ENCODE measurements around the gene ST3GAL4.

The ST3GAL4 gene

GRCh38 chr11:126415128-126415527, 59.6 kb downstream of the ST3GAL4 start:
- TF ChIP-seq, protein P1, sequence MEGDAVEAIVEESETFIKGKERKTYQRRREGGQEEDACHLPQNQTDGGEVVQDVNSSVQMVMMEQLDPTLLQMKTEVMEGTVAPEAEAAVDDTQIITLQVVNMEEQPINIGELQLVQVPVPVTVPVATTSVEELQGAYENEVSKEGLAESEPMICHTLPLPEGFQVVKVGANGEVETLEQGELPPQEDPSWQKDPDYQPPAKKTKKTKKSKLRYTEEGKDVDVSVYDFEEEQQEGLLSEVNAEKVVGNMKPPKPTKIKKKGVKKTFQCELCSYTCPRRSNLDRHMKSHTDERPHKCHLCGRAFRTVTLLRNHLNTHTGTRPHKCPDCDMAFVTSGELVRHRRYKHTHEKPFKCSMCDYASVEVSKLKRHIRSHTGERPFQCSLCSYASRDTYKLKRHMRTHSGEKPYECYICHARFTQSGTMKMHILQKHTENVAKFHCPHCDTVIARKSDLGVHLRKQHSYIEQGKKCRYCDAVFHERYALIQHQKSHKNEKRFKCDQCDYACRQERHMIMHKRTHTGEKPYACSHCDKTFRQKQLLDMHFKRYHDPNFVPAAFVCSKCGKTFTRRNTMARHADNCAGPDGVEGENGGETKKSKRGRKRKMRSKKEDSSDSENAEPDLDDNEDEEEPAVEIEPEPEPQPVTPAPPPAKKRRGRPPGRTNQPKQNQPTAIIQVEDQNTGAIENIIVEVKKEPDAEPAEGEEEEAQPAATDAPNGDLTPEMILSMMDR (IDR thresholded peaks at IDR 0.05; ENCODE audit: borderline replicate concordance, insufficient read depth, low read depth, low read length) = no peak
- H3K4me3 ChIP-seq (ENCODE audit: low read depth, low read length) = no peak overlapping the region

- TF ChIP-seq, protein P1 (IDR thresholded peaks at IDR 0.05; ENCODE audit: borderline replicate concordance, insufficient read depth, low read depth, low read length) = no peak
- no peak overlapping the region for H3K4me3 ChIP-seq (ENCODE audit: low read depth, low read length)
Observed at GRCh38 chr11:126415669-126416420, 60.4 kb downstream of the ST3GAL4 start.

GRCh38 chr11:126416542-126417090, 61.1 kb downstream of the ST3GAL4 start:
- peak overlapping the region; percentile 39 for H3K4me3 ChIP-seq (ENCODE audit: low read depth, low read length)
- TF ChIP-seq, protein P1 (IDR thresholded peaks at IDR 0.05; ENCODE audit: borderline replicate concordance, insufficient read depth, low read depth, low read length) = no peak

DNA sequence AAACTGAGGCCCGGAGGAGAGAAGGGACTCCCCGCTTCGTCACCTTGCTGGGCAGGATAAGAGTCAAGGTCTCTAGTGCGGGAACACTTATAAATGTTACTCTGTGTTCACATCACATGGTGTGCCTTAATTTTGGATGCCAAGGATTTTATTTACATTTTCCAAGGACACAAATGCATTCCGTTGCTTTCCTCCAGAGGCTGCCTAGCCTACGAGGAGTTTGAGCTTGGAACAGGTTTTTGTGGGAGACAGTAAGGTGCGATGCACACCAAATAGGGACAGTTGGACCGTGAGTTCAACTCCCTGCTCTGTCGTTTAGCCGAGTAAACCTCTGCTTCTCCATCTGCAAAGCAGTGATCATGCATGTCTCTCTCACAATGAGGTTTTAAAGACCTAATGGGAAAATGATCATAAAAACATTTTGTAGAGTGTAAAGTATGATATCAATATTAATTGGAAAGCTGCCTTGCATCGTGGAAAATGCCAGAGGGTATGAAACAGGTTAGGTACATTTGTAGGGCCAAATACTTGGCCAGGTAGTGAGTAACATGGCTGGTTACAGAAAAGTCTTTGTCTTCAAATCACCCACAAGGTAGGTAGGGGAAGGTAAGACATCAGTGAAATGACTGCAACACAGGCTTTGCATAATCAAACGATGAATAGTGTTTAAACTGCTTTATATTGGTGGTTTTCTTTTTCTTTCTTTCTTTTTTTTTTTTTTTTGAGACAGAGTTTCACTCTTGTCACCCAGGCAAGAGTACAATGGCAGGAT, 61.8 kb downstream of the ST3GAL4 start:
- no peak overlapping the region for H3K4me3 ChIP-seq (ENCODE audit: low read depth, low read length)
- TF ChIP-seq, protein P1 (IDR thresholded peaks at IDR 0.05; ENCODE audit: borderline replicate concordance, insufficient read depth, low read depth, low read length) = no peak

DNA sequence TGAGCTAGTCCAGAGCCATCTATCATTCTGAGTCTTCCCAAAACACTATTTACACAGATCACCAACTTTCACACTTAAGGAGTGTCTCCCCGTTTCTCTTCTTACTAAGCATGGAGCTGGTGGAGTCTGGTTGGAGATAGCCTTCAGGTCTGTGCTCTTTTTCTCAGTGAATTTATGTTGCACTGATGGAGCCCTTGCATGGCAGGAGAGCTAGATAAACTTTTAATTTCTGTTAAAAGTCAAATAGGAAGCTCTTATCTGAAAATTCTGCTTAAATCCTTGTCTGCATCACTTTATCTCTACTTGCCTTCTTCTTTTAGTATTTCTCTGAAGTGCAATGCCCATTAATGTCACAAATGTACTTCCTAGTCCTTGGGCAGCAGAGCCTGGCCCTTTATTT, 63.4 kb downstream of the ST3GAL4 start:
- TF ChIP-seq, protein P1 (IDR thresholded peaks at IDR 0.05; ENCODE audit: borderline replicate concordance, insufficient read depth, low read depth, low read length) = no peak
- H3K4me3 ChIP-seq (ENCODE audit: low read depth, low read length) = no peak overlapping the region

DNA sequence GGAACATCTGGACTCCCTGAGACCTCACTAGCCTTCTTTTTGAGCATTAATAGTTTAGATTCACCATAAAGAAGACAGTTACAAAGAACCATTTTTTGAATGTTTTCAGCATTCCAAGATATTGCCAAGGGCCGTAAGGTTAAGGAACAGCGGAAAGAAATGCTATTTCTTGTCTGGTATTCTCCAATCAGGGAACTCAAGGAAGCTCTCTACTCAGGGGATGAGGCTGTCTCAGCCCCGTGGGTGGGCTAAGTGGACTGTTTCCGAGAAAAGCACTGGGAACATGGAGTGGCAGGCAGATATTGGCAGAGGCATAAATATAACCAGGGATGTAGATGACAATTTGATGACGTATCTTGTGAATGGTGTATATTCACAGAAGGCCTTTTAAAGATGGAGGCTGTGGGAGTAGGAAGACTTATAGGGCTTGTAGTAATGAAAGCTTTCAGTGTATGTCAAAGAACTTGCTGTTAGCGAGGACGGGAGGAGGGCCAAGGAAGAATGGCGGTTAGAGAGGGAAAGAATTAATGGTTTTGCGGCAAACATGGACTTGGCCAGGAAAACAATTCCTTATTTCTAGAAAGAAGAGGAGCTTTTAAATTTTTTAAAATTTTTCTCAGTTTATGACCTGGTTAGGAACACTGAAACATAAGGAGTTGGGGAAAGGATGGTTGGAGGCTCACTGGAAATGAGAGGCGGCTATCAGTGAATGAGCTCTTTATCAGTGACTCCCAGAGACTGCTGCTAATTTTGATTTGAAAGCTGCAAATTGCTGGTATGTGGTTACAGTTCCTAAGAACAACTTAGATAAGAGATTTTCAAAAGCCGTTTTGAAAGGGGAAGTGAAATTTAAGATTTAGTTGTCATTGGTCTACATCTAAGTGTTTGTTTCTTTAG, 64.6 kb downstream of the ST3GAL4 start:
- TF ChIP-seq, protein P1 (IDR thresholded peaks at IDR 0.05; ENCODE audit: borderline replicate concordance, insufficient read depth, low read depth, low read length) = no peak

More for the DNA sequence above, 64.6 kb downstream of the ST3GAL4 start:
- H3K4me3 ChIP-seq (ENCODE audit: low read depth, low read length) = no peak overlapping the region
